ENCODE measurements around the gene FITM1. TPM values are rescaled to one million over a fixed set of nuclear protein-coding genes. Genes with fewer than 3 reads are reported as not detected.

Gene FITM1
- polyA plus RNA-seq, 2 of the 4 experiments (the other 2 are of a cell fraction), result 0.06 TPM; not detected in 1

DNA sequence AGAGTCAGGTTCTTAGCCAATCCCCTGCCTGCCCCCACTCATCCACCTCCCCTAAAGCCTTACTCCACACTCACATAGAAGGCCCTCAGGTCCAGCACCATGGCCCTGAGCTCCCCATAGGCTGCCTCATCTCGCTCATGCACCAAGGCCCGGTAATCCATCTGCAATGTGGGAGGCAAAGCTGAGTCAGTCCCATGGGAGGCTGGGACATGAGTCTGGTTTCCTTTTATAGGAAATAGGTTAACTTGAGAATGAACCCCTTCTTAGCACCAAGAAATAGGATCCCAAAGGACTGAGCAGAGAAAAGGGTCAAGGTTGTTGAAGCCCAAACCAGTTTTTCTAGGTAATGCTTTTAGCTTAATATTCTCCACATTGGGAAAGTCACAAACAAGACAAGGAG, 13.1 kb downstream of the FITM1 start:
- ATAC-seq, result no peak
- POLR2A ChIA-PET, result no interaction called here
- no peak overlapping the region for H3K4me2 ChIP-seq
- no peak for FAIRE-seq
- WGBS (ENCODE audit: missing lambda C conversion rate), result 95% methylated on average over 2 of the region's 2 CpGs
- peaks cover 31% of the 10 kb centered on the region for H3K4me1 ChIP-seq
- TF ChIP-seq, protein P1, sequence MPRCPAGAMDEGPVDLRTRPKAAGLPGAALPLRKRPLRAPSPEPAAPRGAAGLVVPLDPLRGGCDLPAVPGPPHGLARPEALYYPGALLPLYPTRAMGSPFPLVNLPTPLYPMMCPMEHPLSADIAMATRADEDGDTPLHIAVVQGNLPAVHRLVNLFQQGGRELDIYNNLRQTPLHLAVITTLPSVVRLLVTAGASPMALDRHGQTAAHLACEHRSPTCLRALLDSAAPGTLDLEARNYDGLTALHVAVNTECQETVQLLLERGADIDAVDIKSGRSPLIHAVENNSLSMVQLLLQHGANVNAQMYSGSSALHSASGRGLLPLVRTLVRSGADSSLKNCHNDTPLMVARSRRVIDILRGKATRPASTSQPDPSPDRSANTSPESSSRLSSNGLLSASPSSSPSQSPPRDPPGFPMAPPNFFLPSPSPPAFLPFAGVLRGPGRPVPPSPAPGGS (IDR thresholded peaks at IDR 0.05), result no peak
- TF ChIP-seq TFCP2L1 (CRISPR knock-in tag; IDR thresholded peaks at IDR 0.05), result no peak
- no peak for TF ChIP-seq KDM5A (IDR thresholded peaks at IDR 0.05)
- no peak for TF ChIP-seq ZFP36 (IDR thresholded peaks at IDR 0.05; ENCODE audit: borderline replicate concordance, partially characterized antibody)
- no peak for TF ChIP-seq FOXS1 (CRISPR knock-in tag; IDR thresholded peaks at IDR 0.05)
- no peak for TF ChIP-seq USF2 (IDR thresholded peaks at IDR 0.05)
- TF ChIP-seq SMC3 (IDR thresholded peaks at IDR 0.05), result no peak
- TF ChIP-seq, protein P2, sequence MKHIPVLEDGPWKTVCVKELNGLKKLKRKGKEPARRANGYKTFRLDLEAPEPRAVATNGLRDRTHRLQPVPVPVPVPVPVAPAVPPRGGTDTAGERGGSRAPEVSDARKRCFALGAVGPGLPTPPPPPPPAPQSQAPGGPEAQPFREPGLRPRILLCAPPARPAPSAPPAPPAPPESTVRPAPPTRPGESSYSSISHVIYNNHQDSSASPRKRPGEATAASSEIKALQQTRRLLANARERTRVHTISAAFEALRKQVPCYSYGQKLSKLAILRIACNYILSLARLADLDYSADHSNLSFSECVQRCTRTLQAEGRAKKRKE (CRISPR knock-in tag; IDR thresholded peaks at IDR 0.05; ENCODE audit: low read depth), result no peak
- no peak for TF ChIP-seq MAFK (IDR thresholded peaks at IDR 0.05; ENCODE audit: partially characterized antibody)
- no peak for TF ChIP-seq HOXA7 (CRISPR knock-in tag; IDR thresholded peaks at IDR 0.05)
- TF ChIP-seq E2F6 (IDR thresholded peaks at IDR 0.05; ENCODE audit: borderline replicate concordance, low read depth), result no peak
- CTCF ChIA-PET, result interaction anchor here (1.1 to 12.6 kb wide), 3 partner anchors 8 to 19 kb away, joined by 3 to 168 read pairs (median 3); partner anchors contain the start of genes IRF9 and PSME1
- no peak overlapping the region for H3K4me3 ChIP-seq
- H3K9me3 ChIP-seq, result no peaks in the 10 kb centered on the region
- H3K27ac ChIP-seq, result no peak overlapping the region
- DNase-seq (ENCODE audit: low read depth in 1 of 2, low spot score in 1 of 2), result no peak

DNA sequence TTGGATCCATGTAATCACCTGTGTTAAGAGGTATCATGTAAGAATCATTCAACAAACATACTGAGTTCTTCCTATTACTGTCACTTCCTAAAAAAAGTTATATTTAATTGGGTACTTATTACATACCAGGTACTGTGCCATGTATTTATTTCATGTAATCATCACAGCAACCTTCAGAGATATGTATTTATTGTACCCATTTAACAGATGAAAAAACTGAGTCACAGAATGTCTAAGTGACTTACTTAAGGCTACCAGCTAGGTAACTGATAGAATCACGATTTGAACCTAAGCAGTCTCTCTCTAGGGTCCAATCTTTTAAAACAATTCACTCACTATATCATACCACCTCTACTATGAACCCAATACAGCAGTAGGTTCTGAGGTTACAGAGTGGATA, 14.0 kb downstream of the FITM1 start:
- TF ChIP-seq SREBF2 (IDR thresholded peaks at IDR 0.05), result no peak
- 0 out of 2 replicates have a peak, but pooled peaks have one; percentile 49 for TF ChIP-seq HDAC2 (IDR thresholded peaks at IDR 0.05)
- no peak for TF ChIP-seq RFX5 (IDR thresholded peaks at IDR 0.05)
- TF ChIP-seq GATA3 (IDR thresholded peaks at IDR 0.05; ENCODE audit: borderline replicate concordance), result no peak
- TF ChIP-seq NPAS2 (CRISPR knock-in tag; IDR thresholded peaks at IDR 0.05; ENCODE audit: borderline replicate concordance), result no peak
- peak; percentile 67; the same call in 1 of the 2 replicates for TF ChIP-seq KDM1A (IDR thresholded peaks at IDR 0.05; ENCODE audit: low read depth)
- no peak for TF ChIP-seq E2F6 (IDR thresholded peaks at IDR 0.05; ENCODE audit: borderline replicate concordance, low read depth)
- no peak for ATAC-seq
- Histone ChIP-seq H3K9me3 (no peaks in the 10 kb centered on the region), H3K4me3 (no peak overlapping the region), H3K27ac (no peak overlapping the region), H3K4me1 (peaks cover 24% of the 10 kb centered on the region), H3K4me2 (no peak overlapping the region)
- ChIA-PET POLR2A (no interaction called here), CTCF (interaction anchor here (0.8 to 12.6 kb wide), 5 partner anchors 9 to 36 kb away, joined by 3 to 168 read pairs (median 3); partner anchors contain the start of genes DCAF11, IRF9, NRL and PSME1)
- FAIRE-seq, result no peak
- DNase-seq (ENCODE audit: low read depth in 1 of 2, low spot score in 1 of 2), result no peak
- WGBS (ENCODE audit: missing lambda C conversion rate), result 14% methylated on average over 1 of the region's 1 CpG

DNA sequence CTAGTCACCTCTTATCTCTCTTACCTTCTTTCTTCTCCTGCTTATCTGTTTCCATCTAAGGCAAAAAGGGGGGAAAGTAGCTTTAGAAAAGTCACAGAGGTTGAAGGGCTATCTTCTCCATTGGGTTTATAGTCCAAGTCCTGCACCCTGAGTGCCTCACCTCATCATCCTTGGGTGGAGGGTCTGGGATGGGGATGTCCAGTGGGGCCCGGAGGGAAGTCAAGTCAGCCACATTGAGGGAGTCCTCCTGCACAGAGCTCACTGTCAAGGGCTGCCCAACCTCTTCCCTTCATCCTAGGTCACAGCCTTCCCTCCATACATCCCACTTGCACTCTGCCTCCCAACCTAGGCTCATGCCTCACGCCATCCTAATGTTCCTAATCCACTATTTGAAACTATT, 14.8 kb downstream of the FITM1 start:
- Histone ChIP-seq H3K4me2 (peak overlapping the region; percentile 85), H3K4me3 (peak overlapping the region; percentile 89; the same call in 2 of the 3 replicates), H3K9me3 (no peaks in the 10 kb centered on the region), H3K4me1 (peaks cover 18% of the 10 kb centered on the region), H3K27ac (peak overlapping the region; percentile 91 to 98; a peak in 4 of 6 replicates)
- ATAC-seq, result no peak
- FAIRE-seq, result no peak
- POLR2A ChIA-PET, result no interaction called here
- WGBS (ENCODE audit: missing lambda C conversion rate), result 91% methylated on average over 2 of the region's 2 CpGs
- DNase-seq (ENCODE audit: low read depth in 1 of 2, low spot score in 1 of 2), result no peak
- CTCF ChIA-PET, result interaction anchor here (0.6 to 12.6 kb wide), 7 partner anchors 8 to 824 kb away, joined by 3 to 168 read pairs (median 5); partner anchors contain the start of genes DCAF11, IRF9, NRL and PABPN1
- TF ChIP-seq TFCP2L1 (CRISPR knock-in tag; IDR thresholded peaks at IDR 0.05) (no peak), HOXB13 (CRISPR knock-in tag; IDR thresholded peaks at IDR 0.05; ENCODE audit: low read depth) (no peak), ZNF302 (CRISPR knock-in tag; IDR thresholded peaks at IDR 0.05) (no peak), RAD21 (conservative IDR thresholded peaks at IDR 0.05 in 1 of 2, IDR thresholded peaks at IDR 0.05 in 1 of 2) (no peak), MAX (IDR thresholded peaks at IDR 0.05) (no peak), GATA3 (IDR thresholded peaks at IDR 0.05; ENCODE audit: borderline replicate concordance) (no peak), ELK1 (IDR thresholded peaks at IDR 0.05; ENCODE audit: low read depth, low read length) (no peak), HOXA7 (CRISPR knock-in tag; IDR thresholded peaks at IDR 0.05) (no peak), HDAC2 (IDR thresholded peaks at IDR 0.05) (no peak), EHF (CRISPR knock-in tag; IDR thresholded peaks at IDR 0.05) (no peak), FOSL2 (IDR thresholded peaks at IDR 0.05) (no peak), FOSL2 (CRISPR knock-in tag; IDR thresholded peaks at IDR 0.05) (no peak), MAZ (IDR thresholded peaks at IDR 0.05; ENCODE audit: borderline replicate concordance, low read depth, low read length) (no peak), EP300 (IDR thresholded peaks at IDR 0.05) (no peak), TP53 (CRISPR knock-in tag; IDR thresholded peaks at IDR 0.05) (no peak), KDM5A (IDR thresholded peaks at IDR 0.05) (no peak), USF2 (IDR thresholded peaks at IDR 0.05) (no peak)

Data from A549 (cell line).